Measurements from ENCODE around the gene MCC. TPM values are rescaled to one million over a fixed set of nuclear protein-coding genes. Genes with fewer than 3 reads are reported as not detected.

MCC gene
- polyA plus RNA-seq, 1 donor (not counting 4 experiments of a cell fraction or from before 2014, with no cell fraction given), result 24.6 TPM

DNA sequence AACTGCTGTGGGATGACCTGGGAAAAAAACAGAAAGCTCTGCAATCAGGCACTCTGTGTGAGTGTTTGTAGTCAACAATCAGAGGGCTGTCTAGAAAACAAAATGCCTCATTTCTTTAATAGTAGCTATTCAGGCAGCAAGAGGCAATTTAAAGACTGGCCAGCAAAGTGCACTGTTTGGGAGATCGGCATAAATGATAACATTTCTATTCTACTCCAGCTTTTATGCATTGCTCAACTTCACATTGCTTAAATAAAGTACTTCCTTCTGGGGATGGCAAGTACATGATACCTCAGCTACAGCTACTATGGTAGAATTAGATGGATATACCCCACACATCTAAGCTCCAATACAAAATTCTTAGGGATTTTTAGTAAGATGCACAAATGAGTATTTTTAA lies 318.5 kb downstream of the MCC start:
- FAIRE-seq (no peak), DNase-seq (ENCODE audit: low read depth, low spot score) (no peak)
- Histone ChIP-seq H3K27me3 (ENCODE audit: control insufficient read depth, extremely low read depth, insufficient read depth, low read length) (no peaks in the 10 kb centered on the region), H3K9ac (ENCODE audit: control insufficient read depth, extremely low read depth, insufficient read depth, low read length) (no peak overlapping the region), H3K9me3 (ENCODE audit: control insufficient read depth, low read depth, low read length) (no peaks in the 10 kb centered on the region), H3K4me1 (ENCODE audit: control insufficient read depth, extremely low read depth, insufficient read depth, low read length) (peaks cover 51% of the 10 kb centered on the region), H3K79me2 (ENCODE audit: control insufficient read depth, insufficient read depth, low read length) (peaks cover 31% of the 10 kb centered on the region), H4K20me1 (ENCODE audit: control insufficient read depth, extremely low read depth, insufficient read depth, low read length) (no peaks in the 10 kb centered on the region), H3K27ac (ENCODE audit: control insufficient read depth, insufficient read depth, low read length) (no peak overlapping the region), H2AFZ (ENCODE audit: control insufficient read depth, low read length) (no peak overlapping the region), H3K4me2 (ENCODE audit: control insufficient read depth, extremely low read depth, insufficient read depth, low read depth, low read length) (no peak overlapping the region), H3K36me3 (ENCODE audit: control insufficient read depth in 2 of 2, extremely low read depth in 1 of 2, insufficient read depth in 2 of 2, low read length in 2 of 2) (peaks cover 0 to 3% of the 10 kb centered on the region in 2 experiments), H3K4me3 (ENCODE audit: control insufficient read depth in 2 of 3, extremely low read depth in 1 of 3, insufficient read depth in 2 of 3, low read depth in 1 of 3, low read length in 3 of 3) (no peak overlapping the region), H3K9me1 (ENCODE audit: control insufficient read depth, extremely low read depth, insufficient read depth, low read length) (peaks cover 3% of the 10 kb centered on the region)
- TF ChIP-seq, protein P1, sequence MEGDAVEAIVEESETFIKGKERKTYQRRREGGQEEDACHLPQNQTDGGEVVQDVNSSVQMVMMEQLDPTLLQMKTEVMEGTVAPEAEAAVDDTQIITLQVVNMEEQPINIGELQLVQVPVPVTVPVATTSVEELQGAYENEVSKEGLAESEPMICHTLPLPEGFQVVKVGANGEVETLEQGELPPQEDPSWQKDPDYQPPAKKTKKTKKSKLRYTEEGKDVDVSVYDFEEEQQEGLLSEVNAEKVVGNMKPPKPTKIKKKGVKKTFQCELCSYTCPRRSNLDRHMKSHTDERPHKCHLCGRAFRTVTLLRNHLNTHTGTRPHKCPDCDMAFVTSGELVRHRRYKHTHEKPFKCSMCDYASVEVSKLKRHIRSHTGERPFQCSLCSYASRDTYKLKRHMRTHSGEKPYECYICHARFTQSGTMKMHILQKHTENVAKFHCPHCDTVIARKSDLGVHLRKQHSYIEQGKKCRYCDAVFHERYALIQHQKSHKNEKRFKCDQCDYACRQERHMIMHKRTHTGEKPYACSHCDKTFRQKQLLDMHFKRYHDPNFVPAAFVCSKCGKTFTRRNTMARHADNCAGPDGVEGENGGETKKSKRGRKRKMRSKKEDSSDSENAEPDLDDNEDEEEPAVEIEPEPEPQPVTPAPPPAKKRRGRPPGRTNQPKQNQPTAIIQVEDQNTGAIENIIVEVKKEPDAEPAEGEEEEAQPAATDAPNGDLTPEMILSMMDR (optimal IDR thresholded peaks at IDR 0.05 in 1 of 3, IDR thresholded peaks at IDR 0.05 in 1 of 3, conservative IDR thresholded peaks at IDR 0.05 in 1 of 3; ENCODE audit: extremely low read depth in 1 of 3, insufficient read depth in 2 of 3, low read length in 3 of 3), result no peak
- no peak for TF ChIP-seq EZH2 (IDR thresholded peaks at IDR 0.05; ENCODE audit: low read length)
- dilution Hi-C loops (cut with MboI; ENCODE audit: extremely low pct_ligation_motif_present, low sequenced_read_pairs), result no loop called here

DNA sequence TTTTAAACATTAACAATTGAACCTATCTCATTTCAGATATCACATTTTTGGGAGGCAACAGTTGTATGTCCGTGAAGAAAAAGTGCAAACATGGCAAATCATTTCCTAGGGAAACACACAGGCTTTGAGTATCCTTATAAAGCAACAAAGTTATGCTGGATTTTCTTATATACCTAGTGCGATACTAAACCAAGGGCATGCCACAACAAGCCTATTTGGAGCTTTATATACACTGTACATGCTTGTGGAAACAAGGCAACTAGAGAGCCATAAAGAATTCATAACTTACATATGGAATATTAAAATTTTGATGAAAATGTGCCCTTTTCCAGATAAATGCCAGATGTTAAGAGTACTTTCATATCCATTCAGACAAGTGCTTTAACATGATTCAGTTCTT lies 320.3 kb downstream of the MCC start:
- Histone ChIP-seq H2AFZ (ENCODE audit: control insufficient read depth, low read length) (no peak overlapping the region), H3K4me3 (ENCODE audit: control insufficient read depth in 2 of 3, extremely low read depth in 1 of 3, insufficient read depth in 2 of 3, low read depth in 1 of 3, low read length in 3 of 3) (peak overlapping the region in 2 of 3 experiments; percentile 50 to 52), H3K36me3 (ENCODE audit: control insufficient read depth in 2 of 2, extremely low read depth in 1 of 2, insufficient read depth in 2 of 2, low read length in 2 of 2) (peaks cover 0 to 3% of the 10 kb centered on the region in 2 experiments), H3K79me2 (ENCODE audit: control insufficient read depth, insufficient read depth, low read length) (peaks cover 35% of the 10 kb centered on the region), H3K9me3 (ENCODE audit: control insufficient read depth, low read depth, low read length) (no peaks in the 10 kb centered on the region), H3K4me2 (ENCODE audit: control insufficient read depth, extremely low read depth, insufficient read depth, low read depth, low read length) (peak overlapping the region; percentile 80), H4K20me1 (ENCODE audit: control insufficient read depth, extremely low read depth, insufficient read depth, low read length) (no peaks in the 10 kb centered on the region), H3K27ac (ENCODE audit: control insufficient read depth, insufficient read depth, low read length) (peak overlapping the region; percentile 93), H3K4me1 (ENCODE audit: control insufficient read depth, extremely low read depth, insufficient read depth, low read length) (peaks cover 68% of the 10 kb centered on the region), H3K9me1 (ENCODE audit: control insufficient read depth, extremely low read depth, insufficient read depth, low read length) (peaks cover 3% of the 10 kb centered on the region), H3K9ac (ENCODE audit: control insufficient read depth, extremely low read depth, insufficient read depth, low read length) (peak overlapping the region; percentile 50), H3K27me3 (ENCODE audit: control insufficient read depth, extremely low read depth, insufficient read depth, low read length) (no peaks in the 10 kb centered on the region)
- no peak for DNase-seq (ENCODE audit: low read depth, low spot score)
- FAIRE-seq, result peak; percentile 84
- TF ChIP-seq, protein P1 (optimal IDR thresholded peaks at IDR 0.05 in 1 of 3, IDR thresholded peaks at IDR 0.05 in 1 of 3, conservative IDR thresholded peaks at IDR 0.05 in 1 of 3; ENCODE audit: extremely low read depth in 1 of 3, insufficient read depth in 2 of 3, low read length in 3 of 3), result no peak
- no peak for TF ChIP-seq EZH2 (IDR thresholded peaks at IDR 0.05; ENCODE audit: low read length)
- dilution Hi-C loops (cut with MboI; ENCODE audit: extremely low pct_ligation_motif_present, low sequenced_read_pairs), result no loop called here
